ENCODE data around the gene STK39.

- TF ChIP-seq POLR2A (IDR thresholded peaks at IDR 0.05): no peak
- TF ChIP-seq, protein P1, sequence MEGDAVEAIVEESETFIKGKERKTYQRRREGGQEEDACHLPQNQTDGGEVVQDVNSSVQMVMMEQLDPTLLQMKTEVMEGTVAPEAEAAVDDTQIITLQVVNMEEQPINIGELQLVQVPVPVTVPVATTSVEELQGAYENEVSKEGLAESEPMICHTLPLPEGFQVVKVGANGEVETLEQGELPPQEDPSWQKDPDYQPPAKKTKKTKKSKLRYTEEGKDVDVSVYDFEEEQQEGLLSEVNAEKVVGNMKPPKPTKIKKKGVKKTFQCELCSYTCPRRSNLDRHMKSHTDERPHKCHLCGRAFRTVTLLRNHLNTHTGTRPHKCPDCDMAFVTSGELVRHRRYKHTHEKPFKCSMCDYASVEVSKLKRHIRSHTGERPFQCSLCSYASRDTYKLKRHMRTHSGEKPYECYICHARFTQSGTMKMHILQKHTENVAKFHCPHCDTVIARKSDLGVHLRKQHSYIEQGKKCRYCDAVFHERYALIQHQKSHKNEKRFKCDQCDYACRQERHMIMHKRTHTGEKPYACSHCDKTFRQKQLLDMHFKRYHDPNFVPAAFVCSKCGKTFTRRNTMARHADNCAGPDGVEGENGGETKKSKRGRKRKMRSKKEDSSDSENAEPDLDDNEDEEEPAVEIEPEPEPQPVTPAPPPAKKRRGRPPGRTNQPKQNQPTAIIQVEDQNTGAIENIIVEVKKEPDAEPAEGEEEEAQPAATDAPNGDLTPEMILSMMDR (IDR thresholded peaks at IDR 0.05): no peak
Observed at GRCh38 chr2:168105127-168105683, 142.2 kb downstream of the STK39 start.

Data from right lobe of liver (tissue), 4 donors.